ENCODE results near the gene DNAJC25. TPM values are rescaled to one million over a fixed set of nuclear protein-coding genes. Genes with fewer than 3 reads are reported as not detected.

The DNAJC25 gene
- total and polyA plus RNA-seq, 2 donors (not counting 1 experiment from before 2014, with no cell fraction given): 7.3 to 10.6 TPM

DNA sequence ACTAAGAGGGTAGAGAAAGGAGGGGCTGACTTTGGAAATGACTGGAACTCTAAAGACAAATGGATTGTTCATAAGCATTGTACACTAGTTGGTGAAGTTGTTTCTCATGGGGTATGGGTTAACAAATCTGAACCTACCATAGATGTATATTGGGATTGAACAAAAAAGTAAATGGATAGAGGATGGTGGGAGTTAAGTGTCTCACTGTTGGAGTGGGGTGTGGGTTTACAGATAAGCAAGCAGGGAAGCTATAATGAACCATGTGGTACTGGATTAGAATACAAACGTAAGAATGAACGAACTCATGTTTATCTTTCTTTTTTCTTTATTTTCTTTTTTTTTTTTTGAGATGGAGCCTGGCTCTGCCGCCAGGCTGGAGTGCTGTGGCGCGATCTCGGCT, 48.1 kb downstream of the DNAJC25 start:
- no peaks in the 10 kb centered on the region for H3K79me2 ChIP-seq (ENCODE audit: control insufficient read depth, insufficient read depth, low read length)
- H3K4me2 ChIP-seq (ENCODE audit: extremely low read depth, insufficient read depth, low read length): no peak overlapping the region
- no peak for DNase-seq (ENCODE audit: low read depth in 2 of 2)
- H4K20me1 ChIP-seq (ENCODE audit: control insufficient read depth, extremely low read depth, insufficient read depth, low read length): no peaks in the 10 kb centered on the region
- H3K27me3 ChIP-seq (ENCODE audit: control insufficient read depth, insufficient read depth, low read length): no peaks in the 10 kb centered on the region
- TF ChIP-seq, protein P1, sequence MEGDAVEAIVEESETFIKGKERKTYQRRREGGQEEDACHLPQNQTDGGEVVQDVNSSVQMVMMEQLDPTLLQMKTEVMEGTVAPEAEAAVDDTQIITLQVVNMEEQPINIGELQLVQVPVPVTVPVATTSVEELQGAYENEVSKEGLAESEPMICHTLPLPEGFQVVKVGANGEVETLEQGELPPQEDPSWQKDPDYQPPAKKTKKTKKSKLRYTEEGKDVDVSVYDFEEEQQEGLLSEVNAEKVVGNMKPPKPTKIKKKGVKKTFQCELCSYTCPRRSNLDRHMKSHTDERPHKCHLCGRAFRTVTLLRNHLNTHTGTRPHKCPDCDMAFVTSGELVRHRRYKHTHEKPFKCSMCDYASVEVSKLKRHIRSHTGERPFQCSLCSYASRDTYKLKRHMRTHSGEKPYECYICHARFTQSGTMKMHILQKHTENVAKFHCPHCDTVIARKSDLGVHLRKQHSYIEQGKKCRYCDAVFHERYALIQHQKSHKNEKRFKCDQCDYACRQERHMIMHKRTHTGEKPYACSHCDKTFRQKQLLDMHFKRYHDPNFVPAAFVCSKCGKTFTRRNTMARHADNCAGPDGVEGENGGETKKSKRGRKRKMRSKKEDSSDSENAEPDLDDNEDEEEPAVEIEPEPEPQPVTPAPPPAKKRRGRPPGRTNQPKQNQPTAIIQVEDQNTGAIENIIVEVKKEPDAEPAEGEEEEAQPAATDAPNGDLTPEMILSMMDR (conservative IDR thresholded peaks at IDR 0.05 in 1 of 2, IDR thresholded peaks at IDR 0.05 in 1 of 2; ENCODE audit: low read depth in 1 of 2, low read length in 2 of 2): no peak
- TF ChIP-seq EZH2 (IDR thresholded peaks at IDR 0.05; ENCODE audit: low read length, missing control alignments): no peak
- no peak overlapping the region for H3K4me3 ChIP-seq (replicated peaks in 1 of 4; ENCODE audit: control extremely low read depth in 1 of 4, insufficient read depth in 1 of 4, low read depth in 3 of 4, low read length in 4 of 4)
- H3K27ac ChIP-seq (ENCODE audit: insufficient read depth, low read length): no peak overlapping the region
- no peak overlapping the region for H2AFZ ChIP-seq (ENCODE audit: low read length)
- H3K36me3 ChIP-seq (ENCODE audit: control insufficient read depth, insufficient read depth, low read length): no peaks in the 10 kb centered on the region
- H3K9ac ChIP-seq (ENCODE audit: insufficient read depth, low read length): no peak overlapping the region
- no peaks in the 10 kb centered on the region for H3K4me1 ChIP-seq (ENCODE audit: control insufficient read depth, extremely low read depth, insufficient read depth, low read length)
- no peaks in the 10 kb centered on the region for H3K9me3 ChIP-seq (ENCODE audit: control insufficient read depth, insufficient read depth, low read depth, low read length)

DNA sequence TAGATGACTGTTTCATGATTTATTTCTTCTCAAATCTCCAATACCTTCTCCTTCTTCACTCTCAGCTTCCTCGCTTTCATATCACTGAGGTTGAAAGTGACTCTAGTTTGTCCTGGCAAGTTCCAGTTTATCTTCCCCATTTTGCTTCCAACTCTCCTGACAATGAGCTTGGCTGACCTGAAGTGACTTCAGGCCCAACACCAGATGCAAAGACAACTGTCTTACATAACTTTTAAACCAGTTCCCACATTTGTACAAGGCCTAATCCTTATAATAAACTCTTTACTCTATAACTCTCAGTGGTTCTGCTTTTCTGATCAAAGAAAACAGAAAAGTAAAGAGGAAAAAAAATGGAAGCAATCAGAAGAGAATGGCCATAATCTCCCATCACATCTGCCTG, 52.3 kb downstream of the DNAJC25 start:
- Histone ChIP-seq H3K4me2 (ENCODE audit: extremely low read depth, insufficient read depth, low read length) (no peak overlapping the region), H3K4me1 (ENCODE audit: control insufficient read depth, extremely low read depth, insufficient read depth, low read length) (no peaks in the 10 kb centered on the region), H3K27me3 (ENCODE audit: control insufficient read depth, insufficient read depth, low read length) (no peaks in the 10 kb centered on the region), H3K36me3 (ENCODE audit: control insufficient read depth, insufficient read depth, low read length) (no peaks in the 10 kb centered on the region), H3K79me2 (ENCODE audit: control insufficient read depth, insufficient read depth, low read length) (no peaks in the 10 kb centered on the region), H3K4me3 (replicated peaks in 1 of 4; ENCODE audit: control extremely low read depth in 1 of 4, insufficient read depth in 1 of 4, low read depth in 3 of 4, low read length in 4 of 4) (no peak overlapping the region), H3K9ac (ENCODE audit: insufficient read depth, low read length) (no peak overlapping the region), H3K9me3 (ENCODE audit: control insufficient read depth, insufficient read depth, low read depth, low read length) (no peaks in the 10 kb centered on the region), H3K27ac (ENCODE audit: insufficient read depth, low read length) (no peak overlapping the region), H2AFZ (ENCODE audit: low read length) (no peak overlapping the region), H4K20me1 (ENCODE audit: control insufficient read depth, extremely low read depth, insufficient read depth, low read length) (no peaks in the 10 kb centered on the region)
- no peak for DNase-seq (ENCODE audit: low read depth in 2 of 2)
- no peak for TF ChIP-seq EZH2 (IDR thresholded peaks at IDR 0.05; ENCODE audit: low read length, missing control alignments)
- TF ChIP-seq, protein P1 (conservative IDR thresholded peaks at IDR 0.05 in 1 of 2, IDR thresholded peaks at IDR 0.05 in 1 of 2; ENCODE audit: low read depth in 1 of 2, low read length in 2 of 2): no peak

DNA sequence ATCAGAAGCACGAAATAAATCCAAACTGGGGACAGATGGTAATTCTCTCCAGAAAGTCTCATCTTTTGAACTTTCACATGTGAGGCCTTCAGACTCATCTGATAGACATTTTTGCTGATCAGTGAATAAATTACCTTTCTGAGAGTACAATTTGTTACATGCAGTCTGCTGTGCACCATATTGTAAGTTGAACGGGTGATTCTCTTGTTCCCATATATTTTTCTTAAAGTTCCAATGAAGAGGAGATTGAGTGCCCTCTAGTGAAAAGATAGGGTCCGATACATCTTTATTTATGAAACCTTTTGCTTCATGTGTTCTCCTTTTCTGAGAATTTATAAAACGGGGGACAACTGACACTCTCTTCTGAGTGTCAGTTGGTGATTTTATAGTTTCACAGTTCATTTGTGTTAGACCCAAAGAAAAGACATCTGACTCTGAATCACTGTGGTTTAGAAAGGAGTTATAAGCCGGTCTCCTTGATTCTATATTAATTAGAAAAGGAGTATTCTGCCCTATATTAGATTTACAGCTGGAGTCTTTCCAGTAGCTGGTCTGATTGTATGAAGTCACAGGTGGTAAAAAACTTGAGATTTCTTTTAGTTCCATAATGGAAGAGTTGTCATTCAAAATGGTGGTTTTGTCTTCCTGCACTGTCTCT, 60.7 kb downstream of the DNAJC25 start:
- Histone ChIP-seq H4K20me1 (ENCODE audit: control insufficient read depth, extremely low read depth, insufficient read depth, low read length) (no peaks in the 10 kb centered on the region), H3K9ac (ENCODE audit: insufficient read depth, low read length) (no peak overlapping the region), H3K9me3 (ENCODE audit: control insufficient read depth, insufficient read depth, low read depth, low read length) (no peaks in the 10 kb centered on the region), H3K27me3 (ENCODE audit: control insufficient read depth, insufficient read depth, low read length) (no peaks in the 10 kb centered on the region), H3K4me2 (ENCODE audit: extremely low read depth, insufficient read depth, low read length) (no peak overlapping the region), H3K36me3 (ENCODE audit: control insufficient read depth, insufficient read depth, low read length) (no peaks in the 10 kb centered on the region), H3K4me1 (ENCODE audit: control insufficient read depth, extremely low read depth, insufficient read depth, low read length) (peaks cover 2% of the 10 kb centered on the region), H3K79me2 (ENCODE audit: control insufficient read depth, insufficient read depth, low read length) (no peaks in the 10 kb centered on the region), H3K27ac (ENCODE audit: insufficient read depth, low read length) (no peak overlapping the region), H3K4me3 (replicated peaks in 1 of 4; ENCODE audit: control extremely low read depth in 1 of 4, insufficient read depth in 1 of 4, low read depth in 3 of 4, low read length in 4 of 4) (no peak overlapping the region), H2AFZ (ENCODE audit: low read length) (peak overlapping the region; percentile 36)
- DNase-seq (ENCODE audit: low read depth in 2 of 2): peak; percentile 38 to 71
- no peak for TF ChIP-seq EZH2 (IDR thresholded peaks at IDR 0.05; ENCODE audit: low read length, missing control alignments)
- TF ChIP-seq, protein P1 (conservative IDR thresholded peaks at IDR 0.05 in 1 of 2, IDR thresholded peaks at IDR 0.05 in 1 of 2; ENCODE audit: low read depth in 1 of 2, low read length in 2 of 2): peak; percentile 28 to 52
